Endothelial cell of hepatic sinusoid (primary cell): ENCODE measurements around the gene CUTA.
"Not testable (repeated sequence)": the region's sequence is repeated elsewhere in the genome, so short reads cannot be mapped to it uniquely, and the experiment has no call there.

ENCODE experiments used
- in situ Hi-C: cut with HindIII; loops from 2 replicates; pipeline ENCODE4 v1.10.0; 2017; ENCODE audit warnings: low sequenced_read_pairs

CUTA gene

GRCh38 chr6:33410050-33410710, 7.7 kb downstream of the CUTA start:
- in situ Hi-C loops: no loop called here

GRCh38 chr6:33407132-33407718, 10.7 kb downstream of the CUTA start:
- in situ Hi-C loops: no loop called here

GRCh38 chr6:33406126-33406525, 11.8 kb downstream of the CUTA start:
- in situ Hi-C loops: no loop called here

- in situ Hi-C loops: no loop called here
Measured at GRCh38 chr6:33405386-33405940, 12.4 kb downstream of the CUTA start.

GRCh38 chr6:33404884-33405283, 13.0 kb downstream of the CUTA start:
- in situ Hi-C loops: no loop called here

GRCh38 chr6:33399881-33400280, 18.0 kb downstream of the CUTA start:
- in situ Hi-C loops: not testable (repeated sequence)

- in situ Hi-C loops: not testable (repeated sequence)
Measured at GRCh38 chr6:33398601-33399000, 19.3 kb downstream of the CUTA start.

- in situ Hi-C loops: no loop called here
Measured at GRCh38 chr6:33397541-33397940, 20.4 kb downstream of the CUTA start.

GRCh38 chr6:33392979-33393378, 24.9 kb downstream of the CUTA start:
- in situ Hi-C loops: no loop called here

- in situ Hi-C loops: no loop called here
Measured at GRCh38 chr6:33392595-33392948, 25.3 kb downstream of the CUTA start.

GRCh38 chr6:33391922-33392594, 25.8 kb downstream of the CUTA start:
- in situ Hi-C loops: no loop called here

- in situ Hi-C loops: no loop called here
Measured at GRCh38 chr6:33391278-33391921, 26.5 kb downstream of the CUTA start, which contains the start of gene KIFC1. Gene KIFC1 (plus strand): TSS chr6:33391823. CDS start chr6:33391986, 163 bp downstream.

GRCh38 chr6:33390767-33391277, 27.1 kb downstream of the CUTA start:
- in situ Hi-C loops: no loop called here

- in situ Hi-C loops: no loop called here
Measured at GRCh38 chr6:33390173-33390572, 27.7 kb downstream of the CUTA start.

GRCh38 chr6:33384581-33385020, 33.3 kb downstream of the CUTA start:
- in situ Hi-C loops: no loop called here

- in situ Hi-C loops: no loop called here
Measured at GRCh38 chr6:33383427-33384185, 34.3 kb downstream of the CUTA start.

GRCh38 chr6:33380272-33380981, 37.5 kb downstream of the CUTA start:
- in situ Hi-C loops: no loop called here

GRCh38 chr6:33379184-33379583, 38.7 kb downstream of the CUTA start:
- in situ Hi-C loops: not testable (repeated sequence)

- in situ Hi-C loops: no loop called here
Measured at GRCh38 chr6:33377171-33377570, 40.7 kb downstream of the CUTA start.

- in situ Hi-C loops: no loop called here
Measured at GRCh38 chr6:33375143-33375671, 42.7 kb downstream of the CUTA start.
